Sigmoid colon (tissue), 7 donors: ENCODE data around the gene KLHL30. TPM values are rescaled to one million over a fixed set of nuclear protein-coding genes. Genes with fewer than 3 reads are reported as not detected.

ENCODE experiments used
- DNase-seq: peaks from one replicate; pipeline ENCODE4 v3.0.0-alpha.2; 2019
- H3K27ac ChIP-seq, 4 donors: fragments of 200-600 bp; sonication (generic); one replicate each; pipeline ENCODE4 v1.5.1; 2016 to 2019; ENCODE audit warnings: mild to moderate bottlenecking in 1 of 4
- H3K27me3 ChIP-seq, 3 donors: fragments of 200-600 bp; sonication (generic); one replicate each; pipeline ENCODE4 v1.5.1; 2019; ENCODE audit warnings: mild to moderate bottlenecking in 1 of 3
- H3K36me3 ChIP-seq, 4 donors: fragments of 200-600 bp; sonication (generic); one replicate each; pipeline ENCODE4 v1.5.1; 2016 to 2019
- H3K4me1 ChIP-seq, 4 donors: fragments of 200-600 bp; sonication (generic); one replicate each; pipeline ENCODE4 v1.5.1; 2017 to 2019
- H3K4me3 ChIP-seq, 4 donors: fragments of 200-600 bp; sonication (generic); one replicate each; pipeline ENCODE4 v1.5.1; 2017 to 2019; ENCODE audit warnings: mild to moderate bottlenecking in 2 of 4, moderate library complexity in 1 of 4
- H3K9me3 ChIP-seq, 4 donors: fragments of 200-600 bp in 3 of 4; sonication (generic) in 3 of 4; one replicate each; pipeline versions ENCODE4 v1.5.1 to v1.6.1; 2013 to 2019
- EP300 ChIP-seq, 4 donors: sonication (generic); formaldehyde crosslinking; IDR thresholded peaks; one replicate each; pipeline ENCODE4 v1.6.1; 2017; ENCODE audit warnings: antibody characterized with exemption in 4 of 4
- POLR2A ChIP-seq, 2 donors: fragments of 450-650 bp; IDR thresholded peaks; one replicate each; pipeline ENCODE4 v1.6.1; 2016; ENCODE audit warnings: antibody characterized with exemption in 2 of 2, mild to moderate bottlenecking in 2 of 2, moderate library complexity in 2 of 2
- POLR2AphosphoS5 ChIP-seq, 4 donors: sonication (generic); formaldehyde crosslinking; IDR thresholded peaks; one replicate each; pipeline ENCODE4 v1.6.1; 2017; ENCODE audit warnings: antibody characterized with exemption in 4 of 4
- WGBS, 2 donors: extraction: QIAGEN DNeasy Blood & Tissue Kit; methylation state at CpG; one replicate each; pipeline ENCODE4 v1.1.7; 2013; 5-methylcytosine and 5-hydroxymethylcytosine counted together
- intact Hi-C: fragments of 100-400 bp; cut with DNase I; formaldehyde crosslinking; loops from one replicate; pipeline ENCODE4 v1.15.1; 2023
- polyA plus RNA-seq, 3 donors: library from polyadenylated mRNA; stranded (reverse); fragments of 200-250 nt; gene quantifications; one replicate each; pipeline ENCODE4 v1.2.3, GENCODE V29; 2013
- total RNA-seq, 4 donors: library from RNA; depleted of rRNA; stranded (reverse); fragments of >200 nt; gene quantifications; one replicate each; pipeline ENCODE4 v1.1.0, GENCODE V29; 2016
- TF ChIP-seq, protein P1 (sequence below), 4 experiments: fragments of 450-650 bp in 3 of 4; fragments of 200-600 bp in 1 of 4; IDR thresholded peaks; one replicate each; pipeline ENCODE4 v1.5.1; 2016 to 2019; ENCODE audit warnings: antibody characterized with exemption in 4 of 4, mild to moderate bottlenecking in 3 of 4, moderate library complexity in 2 of 4
- donor health status: healthy with polysubstance abuse.
- donor health status: Bipolar disorder and iron deficiency.
- donor health status: healthy.

KLHL30 gene
- total and polyA plus RNA-seq, 7 donors, result 0.19 to 3.6 (median 0.71) TPM; not detected in 2

DNA sequence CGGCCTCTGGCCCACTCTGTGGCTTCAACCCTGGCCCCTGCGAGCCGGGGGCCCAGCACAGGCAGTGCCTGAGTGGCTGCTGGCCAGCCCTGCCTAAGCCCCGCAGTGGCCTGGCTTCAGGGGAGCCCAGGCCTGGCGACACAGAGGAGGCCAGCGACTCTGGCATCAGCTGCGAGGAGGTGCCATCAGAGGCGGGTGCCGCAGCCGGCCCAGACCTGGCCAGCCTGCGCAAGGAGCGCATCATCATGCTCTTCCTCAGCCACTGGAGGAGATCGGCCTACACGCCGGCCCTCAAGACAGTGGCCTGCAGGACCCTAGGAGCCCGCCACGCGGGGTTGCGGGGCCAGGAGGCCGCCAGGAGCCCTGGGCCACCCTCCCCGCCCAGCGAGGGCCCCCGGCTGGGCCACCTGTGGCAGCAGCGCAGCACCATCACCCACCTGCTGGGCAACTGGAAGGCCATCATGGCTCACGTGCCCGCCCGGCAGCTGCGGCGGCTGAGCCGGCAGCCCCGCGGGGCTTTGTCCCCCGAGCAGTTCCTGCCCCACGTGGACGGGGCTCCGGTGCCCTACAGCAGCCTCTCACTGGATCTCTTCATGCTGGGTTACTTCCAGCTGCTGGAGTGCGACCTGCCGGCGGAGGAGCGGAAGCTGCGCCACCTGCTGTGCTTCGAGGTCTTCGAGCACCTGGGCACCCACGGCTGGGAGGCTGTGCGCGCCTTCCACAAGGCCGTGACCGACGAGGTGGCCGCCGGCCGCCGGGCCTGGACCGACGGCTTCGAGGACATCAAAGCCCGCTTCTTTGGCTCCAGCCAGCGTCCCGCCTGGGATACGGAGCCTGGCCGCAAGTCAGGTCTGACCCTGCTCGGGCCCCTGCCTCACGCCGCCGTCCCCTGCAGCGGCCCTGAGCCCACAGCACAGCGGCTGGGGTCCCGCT is 7.5 kb upstream of the KLHL30 start:
- Histone ChIP-seq H3K4me1 (peaks cover 0 to 13% (median 4%) of the 10 kb centered on the region in 4 donors), H3K4me3 (no peak overlapping the region), H3K9me3 (no peaks in the 10 kb centered on the region), H3K36me3 (no peaks in the 10 kb centered on the region), H3K27me3 (no peaks in the 10 kb centered on the region), H3K27ac (no peak overlapping the region)
- DNase-seq, result no peak
- intact Hi-C loops, result no loop called here
- WGBS, 2 donors, result 92 to 93% methylated on average over 68 of the region's 68 CpGs
- TF ChIP-seq, protein P1, sequence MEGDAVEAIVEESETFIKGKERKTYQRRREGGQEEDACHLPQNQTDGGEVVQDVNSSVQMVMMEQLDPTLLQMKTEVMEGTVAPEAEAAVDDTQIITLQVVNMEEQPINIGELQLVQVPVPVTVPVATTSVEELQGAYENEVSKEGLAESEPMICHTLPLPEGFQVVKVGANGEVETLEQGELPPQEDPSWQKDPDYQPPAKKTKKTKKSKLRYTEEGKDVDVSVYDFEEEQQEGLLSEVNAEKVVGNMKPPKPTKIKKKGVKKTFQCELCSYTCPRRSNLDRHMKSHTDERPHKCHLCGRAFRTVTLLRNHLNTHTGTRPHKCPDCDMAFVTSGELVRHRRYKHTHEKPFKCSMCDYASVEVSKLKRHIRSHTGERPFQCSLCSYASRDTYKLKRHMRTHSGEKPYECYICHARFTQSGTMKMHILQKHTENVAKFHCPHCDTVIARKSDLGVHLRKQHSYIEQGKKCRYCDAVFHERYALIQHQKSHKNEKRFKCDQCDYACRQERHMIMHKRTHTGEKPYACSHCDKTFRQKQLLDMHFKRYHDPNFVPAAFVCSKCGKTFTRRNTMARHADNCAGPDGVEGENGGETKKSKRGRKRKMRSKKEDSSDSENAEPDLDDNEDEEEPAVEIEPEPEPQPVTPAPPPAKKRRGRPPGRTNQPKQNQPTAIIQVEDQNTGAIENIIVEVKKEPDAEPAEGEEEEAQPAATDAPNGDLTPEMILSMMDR (IDR thresholded peaks at IDR 0.05), result no peak
- no peak for TF ChIP-seq EP300 (IDR thresholded peaks at IDR 0.05)
- no peak for TF ChIP-seq POLR2A (IDR thresholded peaks at IDR 0.05)
- no peak for TF ChIP-seq POLR2AphosphoS5 (IDR thresholded peaks at IDR 0.05)

- H3K27ac ChIP-seq, result no peak overlapping the region
- TF ChIP-seq, protein P1 (IDR thresholded peaks at IDR 0.05), result no peak
- TF ChIP-seq POLR2A (IDR thresholded peaks at IDR 0.05), result no peak
- TF ChIP-seq POLR2AphosphoS5 (IDR thresholded peaks at IDR 0.05), result no peak
- no peak for TF ChIP-seq EP300 (IDR thresholded peaks at IDR 0.05)
- H3K4me1 ChIP-seq, result peaks cover 0 to 12% (median 4%) of the 10 kb centered on the region in 4 donors
- WGBS, 2 donors, result 88 to 92% methylated on average over 14 of the region's 14 CpGs
- H3K36me3 ChIP-seq, result no peaks in the 10 kb centered on the region
- H3K9me3 ChIP-seq, result no peaks in the 10 kb centered on the region
- no peaks in the 10 kb centered on the region for H3K27me3 ChIP-seq
- intact Hi-C loops, result no loop called here
- no peak for DNase-seq
- no peak overlapping the region for H3K4me3 ChIP-seq
These were observed 6.6 kb upstream of the KLHL30 start for GRCh38 chr2:238131761-238132462.

- intact Hi-C loops, result no loop called here
- Histone ChIP-seq H3K9me3 (no peaks in the 10 kb centered on the region), H3K4me3 (no peak overlapping the region), H3K27ac (no peak overlapping the region), H3K36me3 (no peaks in the 10 kb centered on the region), H3K4me1 (peaks cover 0 to 4% (median 2%) of the 10 kb centered on the region in 4 donors), H3K27me3 (no peaks in the 10 kb centered on the region)
- 91 to 92% methylated on average over 23 of the region's 23 CpGs for WGBS, 2 donors
- TF ChIP-seq, protein P1 (IDR thresholded peaks at IDR 0.05), result no peak
- DNase-seq, result no peak
These were observed 5.7 kb upstream of the KLHL30 start for GRCh38 chr2:238132463-238133450.

DNA sequence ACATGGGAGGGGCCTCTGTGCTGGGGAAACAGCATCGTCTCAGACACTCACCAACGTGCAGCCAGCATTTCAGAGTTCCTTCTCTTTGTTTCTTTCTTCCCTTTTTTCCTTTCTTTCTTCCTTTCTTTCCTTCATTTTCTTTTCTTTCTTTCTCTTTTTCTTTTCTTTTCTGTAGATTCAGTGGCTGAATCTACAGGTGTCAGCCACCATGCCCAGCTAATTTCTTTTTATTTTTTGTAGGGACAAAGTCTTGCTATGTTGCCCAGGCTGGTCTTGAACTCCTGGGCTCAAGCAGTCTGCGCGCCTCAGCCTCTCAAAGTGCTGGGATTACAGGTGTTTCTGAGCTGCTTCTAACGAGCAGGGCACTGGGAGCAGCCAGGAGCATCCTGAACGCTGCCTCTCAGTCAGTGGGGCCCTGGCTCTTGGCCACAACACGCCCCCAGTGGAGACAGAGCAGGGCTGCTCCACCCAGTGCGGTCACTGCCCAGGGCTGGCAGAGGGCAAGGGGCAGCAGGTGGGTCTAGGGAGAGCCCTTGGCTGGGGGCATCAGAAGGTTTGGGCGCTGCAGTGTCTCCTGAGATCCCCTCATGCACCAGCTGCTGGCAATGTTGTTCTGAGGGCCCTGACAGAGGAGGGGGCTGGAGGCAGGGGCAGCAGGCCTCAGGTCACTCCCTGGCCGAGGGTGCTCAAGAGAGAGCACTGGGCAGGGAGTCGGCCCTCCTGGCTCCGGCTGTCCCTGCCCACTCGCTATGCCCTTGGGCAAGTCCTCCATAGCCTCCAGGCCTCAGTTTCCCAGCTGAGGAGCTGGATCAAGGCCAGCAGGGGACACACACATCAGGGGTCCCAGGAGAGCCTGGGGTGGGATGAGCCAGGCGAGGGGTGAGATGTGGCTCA is 4.7 kb upstream of the KLHL30 start:
- TF ChIP-seq EP300 (IDR thresholded peaks at IDR 0.05) (no peak), POLR2AphosphoS5 (IDR thresholded peaks at IDR 0.05) (no peak), POLR2A (IDR thresholded peaks at IDR 0.05) (no peak)
- TF ChIP-seq, protein P1 (IDR thresholded peaks at IDR 0.05), result no peak
- 68 to 81% methylated on average over 14 of the region's 14 CpGs for WGBS, 2 donors
- H3K9me3 ChIP-seq, result no peaks in the 10 kb centered on the region
- no peak overlapping the region for H3K27ac ChIP-seq
- H3K4me1 ChIP-seq, result peaks cover 0 to 14% (median 9%) of the 10 kb centered on the region in 4 donors
- DNase-seq, result no peak
- no peaks in the 10 kb centered on the region for H3K36me3 ChIP-seq
- no peak overlapping the region for H3K4me3 ChIP-seq
- intact Hi-C loops, result no loop called here
- H3K27me3 ChIP-seq, result no peaks in the 10 kb centered on the region
